ENCODE data around the gene PHRF1.

PHRF1 gene

DNA sequence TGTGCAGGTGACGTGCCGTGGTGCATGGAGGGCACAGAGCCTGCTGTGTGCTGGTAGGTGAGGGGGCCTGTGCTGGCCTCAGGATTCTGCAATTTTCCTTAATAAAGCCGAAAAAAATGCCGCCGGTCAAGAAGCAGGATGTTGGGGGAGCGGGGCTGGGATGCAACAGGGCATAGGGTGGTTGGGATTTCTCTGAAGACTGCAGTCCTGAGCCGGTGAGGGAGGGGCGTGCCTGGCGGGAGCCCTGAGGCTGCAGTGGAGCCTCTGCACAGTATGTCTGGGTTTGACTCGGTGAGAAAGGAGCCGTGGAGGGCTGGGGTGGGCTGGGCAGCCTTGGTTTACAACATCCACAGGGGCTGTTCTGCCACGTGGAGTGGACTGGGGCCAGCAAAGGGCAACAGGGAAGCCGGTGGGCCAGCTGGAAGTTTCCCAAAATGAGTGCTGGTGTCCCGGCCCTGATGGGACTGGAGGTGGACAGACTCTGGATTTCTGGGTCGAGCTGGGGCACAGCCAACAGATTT, 47.1 kb downstream of the PHRF1 start:
- no peak overlapping the region for H3K4me3 ChIP-seq (replicated peaks; ENCODE audit: low read depth, low read length)
- DNase-seq (ENCODE audit: extremely low read depth, insufficient read length), result no peak
- TF ChIP-seq, protein P1, sequence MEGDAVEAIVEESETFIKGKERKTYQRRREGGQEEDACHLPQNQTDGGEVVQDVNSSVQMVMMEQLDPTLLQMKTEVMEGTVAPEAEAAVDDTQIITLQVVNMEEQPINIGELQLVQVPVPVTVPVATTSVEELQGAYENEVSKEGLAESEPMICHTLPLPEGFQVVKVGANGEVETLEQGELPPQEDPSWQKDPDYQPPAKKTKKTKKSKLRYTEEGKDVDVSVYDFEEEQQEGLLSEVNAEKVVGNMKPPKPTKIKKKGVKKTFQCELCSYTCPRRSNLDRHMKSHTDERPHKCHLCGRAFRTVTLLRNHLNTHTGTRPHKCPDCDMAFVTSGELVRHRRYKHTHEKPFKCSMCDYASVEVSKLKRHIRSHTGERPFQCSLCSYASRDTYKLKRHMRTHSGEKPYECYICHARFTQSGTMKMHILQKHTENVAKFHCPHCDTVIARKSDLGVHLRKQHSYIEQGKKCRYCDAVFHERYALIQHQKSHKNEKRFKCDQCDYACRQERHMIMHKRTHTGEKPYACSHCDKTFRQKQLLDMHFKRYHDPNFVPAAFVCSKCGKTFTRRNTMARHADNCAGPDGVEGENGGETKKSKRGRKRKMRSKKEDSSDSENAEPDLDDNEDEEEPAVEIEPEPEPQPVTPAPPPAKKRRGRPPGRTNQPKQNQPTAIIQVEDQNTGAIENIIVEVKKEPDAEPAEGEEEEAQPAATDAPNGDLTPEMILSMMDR (IDR thresholded peaks at IDR 0.05; ENCODE audit: insufficient read depth, low read length, poor library complexity, severe bottlenecking), result no peak
- no peaks in the 10 kb centered on the region for H3K27me3 ChIP-seq (replicated peaks; ENCODE audit: control insufficient read depth, insufficient read depth, low read length)
- H3K36me3 ChIP-seq (ENCODE audit: control insufficient read depth, insufficient read depth, low read length), result no peaks in the 10 kb centered on the region

DNA sequence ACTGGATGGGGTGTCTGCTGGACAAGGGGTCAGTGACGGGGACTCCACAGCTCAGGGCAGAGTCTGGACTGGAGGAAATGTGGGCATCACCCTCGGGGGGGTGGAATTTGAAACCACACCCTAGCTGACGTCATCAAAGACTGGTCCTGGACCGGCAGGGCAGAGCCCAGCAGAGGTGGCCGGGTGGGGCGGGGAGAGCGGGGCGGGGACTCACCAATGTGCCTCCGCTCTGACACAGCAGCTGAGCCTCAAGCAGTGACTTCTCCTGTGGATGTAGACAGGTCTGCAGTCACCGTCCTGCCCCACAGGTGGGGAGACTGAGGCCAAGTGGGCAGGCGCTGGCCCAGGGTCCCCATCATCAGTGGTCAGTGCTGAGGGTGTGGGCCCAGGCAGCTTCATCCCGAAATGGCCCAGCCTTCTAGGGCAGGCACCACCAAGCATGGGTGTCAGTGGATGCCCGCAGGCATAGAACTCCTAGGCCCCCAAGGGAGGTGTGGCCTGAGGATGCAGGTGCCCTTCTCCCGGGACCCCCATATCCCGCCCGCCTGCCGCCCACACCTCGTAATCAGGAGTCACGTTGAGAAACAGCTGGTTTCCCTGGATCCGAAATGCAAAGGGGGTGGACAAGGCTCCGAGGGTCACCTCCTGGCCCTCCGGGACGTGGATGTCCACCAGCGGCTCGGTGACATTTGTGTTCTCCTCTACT, 47.9 kb downstream of the PHRF1 start:
- Histone ChIP-seq H3K27me3 (replicated peaks; ENCODE audit: control insufficient read depth, insufficient read depth, low read length) (no peaks in the 10 kb centered on the region), H3K36me3 (ENCODE audit: control insufficient read depth, insufficient read depth, low read length) (no peaks in the 10 kb centered on the region), H3K4me3 (replicated peaks; ENCODE audit: low read depth, low read length) (no peak overlapping the region)
- TF ChIP-seq, protein P1 (IDR thresholded peaks at IDR 0.05; ENCODE audit: insufficient read depth, low read length, poor library complexity, severe bottlenecking), result no peak
- DNase-seq (ENCODE audit: extremely low read depth, insufficient read length), result no peak

DNA sequence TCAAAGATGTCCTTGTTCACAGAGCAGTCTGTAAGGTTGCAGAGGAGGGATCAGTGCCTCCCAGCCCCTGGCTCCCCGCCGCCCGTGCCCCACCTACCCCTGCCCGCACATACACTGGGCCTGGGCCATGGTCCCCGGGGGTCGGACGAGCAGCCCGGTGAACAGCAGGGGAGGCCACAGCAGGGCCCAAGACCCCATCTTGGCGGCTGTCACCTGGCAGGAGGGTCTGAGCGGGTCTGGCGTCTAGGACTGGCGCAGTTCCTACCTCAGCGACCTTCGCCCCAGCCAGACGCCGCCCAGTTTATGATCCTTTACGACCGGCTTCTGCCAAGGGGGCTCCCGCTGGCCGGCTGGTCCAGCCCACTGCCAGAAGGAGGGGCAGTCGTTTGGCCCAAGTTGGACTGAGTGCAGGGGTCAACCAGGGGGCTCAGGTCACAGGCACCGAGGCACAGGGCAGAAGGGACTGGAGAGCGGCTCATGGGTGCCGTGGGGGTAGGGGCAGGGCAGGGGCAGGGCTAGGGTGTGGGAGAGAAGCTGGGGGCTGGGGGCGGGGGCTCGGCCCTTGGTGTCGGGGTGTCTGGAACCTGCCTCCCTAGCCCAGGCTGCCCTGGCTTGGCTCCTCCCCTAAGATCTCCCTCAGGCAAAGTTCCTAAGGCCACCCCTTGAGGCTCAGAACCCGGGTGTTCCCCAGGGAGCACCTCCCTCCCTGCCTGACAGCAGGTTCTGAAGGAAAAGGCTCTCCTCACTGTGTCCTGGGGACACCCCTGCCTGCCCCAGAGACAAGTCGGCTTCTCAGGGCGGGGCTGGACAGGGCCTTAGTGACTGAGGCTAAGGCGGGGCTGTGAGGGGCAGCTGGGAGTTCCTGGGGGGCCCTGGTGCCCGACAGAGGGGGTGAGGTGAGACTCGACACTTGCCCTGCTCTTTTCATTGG, 48.7 kb downstream of the PHRF1 start, which contains the start of gene CDHR5:
Gene CDHR5, minus strand, starts transcription at position 251 of the 931 bp plus-strand sequence. Its CDS starts 53 bp downstream, at position 198.
- H3K36me3 ChIP-seq (ENCODE audit: control insufficient read depth, insufficient read depth, low read length), result no peaks in the 10 kb centered on the region
- TF ChIP-seq, protein P1 (IDR thresholded peaks at IDR 0.05; ENCODE audit: insufficient read depth, low read length, poor library complexity, severe bottlenecking), result no peak
- H3K4me3 ChIP-seq (replicated peaks; ENCODE audit: low read depth, low read length), result no peak within 1 kb of the TSS
- DNase-seq (ENCODE audit: extremely low read depth, insufficient read length), result no peak
- no peaks in the 10 kb centered on the region for H3K27me3 ChIP-seq (replicated peaks; ENCODE audit: control insufficient read depth, insufficient read depth, low read length)

DNA sequence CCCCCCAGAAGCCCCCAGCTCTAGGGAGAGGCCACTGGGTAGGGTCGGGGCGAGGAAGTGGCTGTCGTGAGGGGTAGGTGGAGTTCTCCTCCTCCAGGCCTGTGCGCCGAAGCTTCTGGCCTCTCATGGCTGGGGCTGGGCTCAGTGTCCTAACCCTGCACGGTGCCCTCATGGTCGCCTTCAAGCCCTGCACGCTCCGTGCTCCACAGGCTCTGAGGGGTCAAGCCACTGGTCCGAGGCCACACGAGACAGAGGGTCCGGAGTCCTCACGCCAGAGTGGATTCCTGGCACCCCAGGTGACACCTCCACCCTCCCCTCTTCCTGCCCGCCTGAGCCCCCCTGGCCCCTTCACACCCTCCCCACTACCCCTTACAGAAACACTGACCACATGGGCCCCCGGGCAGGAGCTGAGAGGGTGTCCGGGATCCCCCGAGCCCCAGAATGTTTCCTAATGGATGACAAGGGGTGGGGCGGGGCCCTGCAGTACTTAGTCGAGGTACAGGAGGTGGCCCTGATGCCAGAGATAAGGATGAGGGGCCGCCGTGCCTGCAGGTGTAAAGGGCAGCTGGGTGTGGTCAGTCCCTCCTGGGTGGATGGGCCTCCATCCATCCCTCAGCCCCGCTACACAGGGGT, 49.5 kb downstream of the PHRF1 start:
- no peaks in the 10 kb centered on the region for H3K27me3 ChIP-seq (replicated peaks; ENCODE audit: control insufficient read depth, insufficient read depth, low read length)
- DNase-seq (ENCODE audit: extremely low read depth, insufficient read length), result no peak

More for the DNA sequence above, 49.5 kb downstream of the PHRF1 start:
- H3K36me3 ChIP-seq (ENCODE audit: control insufficient read depth, insufficient read depth, low read length), result no peaks in the 10 kb centered on the region
- H3K4me3 ChIP-seq (replicated peaks; ENCODE audit: low read depth, low read length), result no peak overlapping the region
- TF ChIP-seq, protein P1 (IDR thresholded peaks at IDR 0.05; ENCODE audit: insufficient read depth, low read length, poor library complexity, severe bottlenecking), result no peak
